K562 treated with DMSO at 1 percent for 24 hours (cell line): Measurements from ENCODE around the gene APP. TPM values are rescaled to one million over a fixed set of nuclear protein-coding genes. Genes with fewer than 3 reads are reported as not detected.

Source experiments
- total RNA-seq: library from RNA; unstranded; fragments of 300-600 nt; gene quantifications from 2 replicates; pipeline ENCODE4 v1.2.3, GENCODE V29; 2022; ENCODE audit warnings: low read depth; ENCODE audit not compliant: insufficient read depth

Gene APP
- 0.56 and 0.75 TPM in 2 replicates for total RNA-seq

DNA sequence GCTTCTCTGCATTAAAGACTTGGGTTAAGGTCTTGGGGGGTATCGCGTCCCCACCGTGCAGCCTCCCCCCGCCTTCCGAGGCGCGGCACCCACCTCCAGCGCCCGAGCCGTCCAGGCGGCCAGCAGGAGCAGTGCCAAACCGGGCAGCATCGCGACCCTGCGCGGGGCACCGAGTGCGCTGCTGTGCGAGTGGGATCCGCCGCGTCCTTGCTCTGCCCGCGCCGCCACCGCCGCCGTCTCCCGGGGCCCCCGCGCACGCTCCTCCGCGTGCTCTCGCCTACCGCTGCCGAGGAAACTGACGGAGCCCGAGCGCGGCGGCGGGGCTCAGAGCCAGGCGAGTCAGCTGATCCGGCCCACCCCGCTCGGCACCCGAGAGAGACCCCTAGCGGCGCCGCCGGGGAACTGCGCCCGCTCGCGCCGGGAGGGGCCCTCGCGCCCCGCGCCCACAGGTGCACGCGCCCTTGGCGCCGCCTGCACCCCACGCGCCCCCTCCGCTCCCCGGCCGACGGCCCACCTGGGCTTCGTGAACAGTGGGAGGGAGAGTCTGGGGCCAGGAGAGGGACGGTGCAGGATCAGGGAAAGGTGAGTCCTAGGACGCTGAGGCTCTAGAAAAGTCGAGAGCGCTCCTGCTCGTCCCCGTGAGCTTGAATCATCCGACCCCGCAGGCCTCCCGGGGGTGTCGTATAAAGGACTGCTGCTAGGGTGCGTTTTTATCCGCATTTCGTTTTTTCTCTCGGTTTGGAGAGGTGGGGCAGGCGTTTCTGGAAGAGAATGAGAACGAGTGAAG is at the start of gene APP:
APP (minus strand) TSS at position 300 of the 787 bp plus-strand sequence; CDS start at position 150, 150 bp downstream.

